ENCODE results near the gene C10orf67.

GRCh38 chr10:23322082-23322481 is 22.5 kb downstream of the C10orf67 start:
- TF ChIP-seq CTCF (IDR thresholded peaks at IDR 0.05), result no peak
- no peak for TF ChIP-seq ZFX (IDR thresholded peaks at IDR 0.05; ENCODE audit: borderline replicate concordance)
